Glomerular endothelial cell (primary cell): ENCODE results near the gene SNX12. TPM values are rescaled to one million over a fixed set of nuclear protein-coding genes. Genes with fewer than 3 reads are reported as not detected.

Source experiments
- DNase-seq: peaks from one replicate; pipeline ENCODE4 v3.0.0-alpha.2; 2011; ENCODE audit warnings: low read depth, low spot score; ENCODE audit errors: extremely low read depth
- total RNA-seq: library from RNA; depleted of rRNA; stranded (reverse); fragments of >200 nt; gene quantifications from 2 replicates; pipeline ENCODE4 v1.2.3, GENCODE V29; 2015

SNX12 gene
- 67.2 and 69.6 TPM in 2 replicates for total RNA-seq

- peak; percentile 56 for DNase-seq
These were observed at the start of gene SNX12 for GRCh38 chrX:71068044-71068918. TSS of gene SNX12 (minus strand) at chrX:71068334. CDS start at chrX:71068306, 28 bp downstream.

- DNase-seq, result no peak
These were observed 49.2 kb upstream of the SNX12 start for GRCh38 chrX:71117358-71117757.

GRCh38 chrX:71111921-71112431 lies 43.8 kb upstream of the SNX12 start:
- DNase-seq, result no peak

- no peak for DNase-seq
These were observed 43.2 kb upstream of the SNX12 start, which contains the start of gene IL2RG for GRCh38 chrX:71111141-71111843. TSS of gene IL2RG (minus strand) at chrX:71111577. CDS start at chrX:71111539, 38 bp downstream.

GRCh38 chrX:71109051-71109450 lies 40.9 kb upstream of the SNX12 start:
- DNase-seq, result no peak

- no peak for DNase-seq
These were observed 39.7 kb upstream of the SNX12 start for GRCh38 chrX:71107762-71108360.

- no peak for DNase-seq
These were observed 39.1 kb upstream of the SNX12 start for GRCh38 chrX:71107245-71107644.

GRCh38 chrX:71106427-71106826 lies 38.3 kb upstream of the SNX12 start, which contains the start of gene CXorf65:
TSS of gene CXorf65 (minus strand) at chrX:71106740. CDS start at chrX:71106556, 184 bp downstream.
- DNase-seq, result no peak

GRCh38 chrX:71105628-71106027 lies 37.5 kb upstream of the SNX12 start:
- no peak for DNase-seq

GRCh38 chrX:71103110-71103983 lies 35.2 kb upstream of the SNX12 start:
- DNase-seq, result no peak

- no peak for DNase-seq
These were observed 34.2 kb upstream of the SNX12 start for GRCh38 chrX:71102292-71102691.

GRCh38 chrX:71100581-71101505 lies 32.7 kb upstream of the SNX12 start:
- no peak for DNase-seq

- DNase-seq, result no peak
These were observed 31.6 kb upstream of the SNX12 start for GRCh38 chrX:71099736-71100135.

- no peak for DNase-seq
These were observed 30.9 kb upstream of the SNX12 start for GRCh38 chrX:71098951-71099506.

- DNase-seq, result no peak
These were observed 30.2 kb upstream of the SNX12 start for GRCh38 chrX:71098302-71098701.

- no peak for DNase-seq
These were observed 28.6 kb upstream of the SNX12 start for GRCh38 chrX:71096760-71097032.

- DNase-seq, result no peak
These were observed 28.0 kb upstream of the SNX12 start for GRCh38 chrX:71095981-71096759.

GRCh38 chrX:71095555-71095980 lies 27.4 kb upstream of the SNX12 start, which contains the start of gene FOXO4:
TSS of gene FOXO4 (plus strand) at chrX:71095851. CDS start at chrX:71096529, 678 bp downstream.
- DNase-seq, result no peak
